MM.1S (cell line): Measurements from ENCODE around the gene LY9.

Experiments
- DNase-seq: peaks from one replicate; pipeline ENCODE4 v3.0.0-alpha.2; 2015
- H2AFZ ChIP-seq: fragments of 300-600 bp; sonication (generic); 2 replicates; pipeline ENCODE4 v1.6.0; 2016; ENCODE audit warnings: antibody characterized with exemption, low read length
- H3F3A ChIP-seq: fragments of 300-600 bp; sonication (generic); 2 replicates; pipeline ENCODE4 v1.6.1; 2016; ENCODE audit warnings: mild to moderate bottlenecking, antibody characterized with exemption, low read length, moderate library complexity, mixed read lengths; ENCODE audit not compliant: insufficient read depth
- H3K27ac ChIP-seq: fragments of 300-600 bp; sonication (generic); 2 replicates; pipeline ENCODE4 v1.5.1; 2016; ENCODE audit warnings: mild to moderate bottlenecking, low read length
- H3K27me3 ChIP-seq: fragments of 300-600 bp; sonication (generic); replicated peaks from 2 replicates; pipeline ENCODE4 v1.6.0; 2016; ENCODE audit warnings: low read length; ENCODE audit not compliant: insufficient read depth
- H3K36me3 ChIP-seq: fragments of 300-600 bp; sonication (generic); replicated peaks from 2 replicates; pipeline ENCODE4 v1.6.1; 2016; ENCODE audit warnings: mild to moderate bottlenecking, low read length, mixed read lengths; ENCODE audit not compliant: insufficient read depth
- H3K4me1 ChIP-seq: fragments of 300-600 bp; sonication (generic); 2 replicates; pipeline ENCODE4 v1.6.1; 2016; ENCODE audit warnings: low read length, mixed read lengths
- H3K4me2 ChIP-seq: fragments of 300-600 bp; sonication (generic); 2 replicates; pipeline ENCODE4 v1.6.0; 2016; ENCODE audit warnings: low read depth, low read length
- H3K4me3 ChIP-seq: fragments of 300-600 bp; sonication (generic); 2 replicates; pipeline ENCODE4 v1.5.1; 2016; ENCODE audit warnings: low read length, mixed read lengths
- H3K79me2 ChIP-seq: fragments of 300-600 bp; sonication (generic); 2 replicates; pipeline ENCODE4 v1.6.1; 2016; ENCODE audit warnings: mixed run types, low read length, mixed read lengths
- H3K9ac ChIP-seq: fragments of 300-600 bp; sonication (generic); 2 replicates; pipeline ENCODE4 v1.6.1; 2016; ENCODE audit warnings: low read length, mixed read lengths
- H3K9me2 ChIP-seq: fragments of 300-600 bp; sonication (generic); replicated peaks from 2 replicates; pipeline ENCODE4 v1.6.1; 2016; ENCODE audit warnings: mild to moderate bottlenecking, low read length, mixed read lengths; ENCODE audit not compliant: insufficient read depth
- H3K9me3 ChIP-seq: fragments of 300-600 bp; sonication (generic); replicated peaks from 2 replicates; pipeline ENCODE4 v1.6.1; 2016; ENCODE audit warnings: mild to moderate bottlenecking, low read length, mixed read lengths; ENCODE audit not compliant: insufficient read depth
- H4K20me1 ChIP-seq: fragments of 300-600 bp; sonication (generic); 2 replicates; pipeline ENCODE4 v1.6.1; 2016; ENCODE audit warnings: mild to moderate bottlenecking, low read length, moderate library complexity, mixed read lengths; ENCODE audit not compliant: insufficient read depth
- CTCF ChIP-seq: fragments of 300-600 bp; sonication (generic); IDR thresholded peaks from 2 replicates; pipeline ENCODE4 v1.5.1; 2016; ENCODE audit warnings: antibody characterized with exemption, low read length, mixed read lengths
- EZH2 ChIP-seq: fragments of 300-600 bp; sonication (generic); optimal IDR thresholded peaks from 2 replicates; pipeline ENCODE3; 2017; ENCODE audit warnings: low read depth, mild to moderate bottlenecking, antibody characterized with exemption, low read length, mixed read lengths
- EZH2phosphoT487 ChIP-seq: fragments of 300-600 bp; sonication (generic); IDR thresholded peaks from 2 replicates; pipeline ENCODE4 v1.6.1; 2018; ENCODE audit warnings: antibody characterized with exemption, low read length

The LY9 gene

GRCh38 chr1:160838888-160839287 lies 42.9 kb downstream of the LY9 start:
- no peak overlapping the region for H3K4me2 ChIP-seq
- no peaks in the 10 kb centered on the region for H3K9me3 ChIP-seq
- no peaks in the 10 kb centered on the region for H3K27me3 ChIP-seq
- H2AFZ ChIP-seq, result no peak overlapping the region
- no peaks in the 10 kb centered on the region for H4K20me1 ChIP-seq
- H3K36me3 ChIP-seq, result no peaks in the 10 kb centered on the region
- peaks cover 44% of the 10 kb centered on the region for H3K4me1 ChIP-seq
- H3K9me2 ChIP-seq, result no peaks in the 10 kb centered on the region
- peaks cover 6% of the 10 kb centered on the region; the same call in 1 of the 2 replicates for H3F3A ChIP-seq
- DNase-seq, result no peak
- no peak for TF ChIP-seq EZH2phosphoT487
- TF ChIP-seq CTCF, result no peak
- TF ChIP-seq EZH2, result no peak
- no peaks in the 10 kb centered on the region for H3K79me2 ChIP-seq
- no peak overlapping the region for H3K9ac ChIP-seq
- no peak overlapping the region for H3K27ac ChIP-seq
- no peak overlapping the region for H3K4me3 ChIP-seq

- no peak for DNase-seq
- H3F3A ChIP-seq, result peaks cover 6% of the 10 kb centered on the region; the same call in 1 of the 2 replicates
- H3K4me1 ChIP-seq, result peaks cover 44% of the 10 kb centered on the region
- no peaks in the 10 kb centered on the region for H3K9me3 ChIP-seq
- no peak overlapping the region for H3K9ac ChIP-seq
- H3K4me2 ChIP-seq, result no peak overlapping the region
- no peak overlapping the region for H3K4me3 ChIP-seq
- TF ChIP-seq CTCF, result no peak
- TF ChIP-seq EZH2phosphoT487, result no peak
- no peak for TF ChIP-seq EZH2
- no peak overlapping the region for H3K27ac ChIP-seq
- H2AFZ ChIP-seq, result no peak overlapping the region
- H3K36me3 ChIP-seq, result no peaks in the 10 kb centered on the region
- H4K20me1 ChIP-seq, result no peaks in the 10 kb centered on the region
- H3K9me2 ChIP-seq, result no peaks in the 10 kb centered on the region
- H3K79me2 ChIP-seq, result no peaks in the 10 kb centered on the region
- no peaks in the 10 kb centered on the region for H3K27me3 ChIP-seq
These were observed 43.8 kb downstream of the LY9 start for GRCh38 chr1:160839746-160840145.

- no peak for TF ChIP-seq EZH2phosphoT487
- TF ChIP-seq CTCF, result no peak
- no peak for TF ChIP-seq EZH2
- Histone ChIP-seq H3K4me1 (peaks cover 44% of the 10 kb centered on the region), H3K4me3 (no peak overlapping the region), H3K9ac (no peak overlapping the region), H3K27me3 (no peaks in the 10 kb centered on the region), H4K20me1 (no peaks in the 10 kb centered on the region), H3F3A (peaks cover 6% of the 10 kb centered on the region; the same call in 1 of the 2 replicates), H3K9me2 (no peaks in the 10 kb centered on the region), H3K79me2 (no peaks in the 10 kb centered on the region), H3K9me3 (no peaks in the 10 kb centered on the region), H3K27ac (no peak overlapping the region), H2AFZ (no peak overlapping the region), H3K36me3 (no peaks in the 10 kb centered on the region), H3K4me2 (no peak overlapping the region)
- no peak for DNase-seq
These were observed 45.1 kb downstream of the LY9 start for GRCh38 chr1:160841079-160841478.
